Neuron (in vitro differentiated cells): ENCODE measurements around the gene CAST.

Experiments used
- H2AFZ ChIP-seq: one replicate; pipeline ENCODE4 v1.6.1; 2013; ENCODE audit warnings: low read depth, mild to moderate bottlenecking, inconsistent platforms, low read length, moderate library complexity
- H3K27me3 ChIP-seq: one replicate; pipeline ENCODE4 v1.6.1; 2013; ENCODE audit warnings: low read length; ENCODE audit not compliant: insufficient read depth
- H3K36me3 ChIP-seq: one replicate; pipeline ENCODE4 v1.6.1; 2013; ENCODE audit warnings: low read length; ENCODE audit not compliant: insufficient read depth
- H3K4me1 ChIP-seq: one replicate; pipeline ENCODE4 v1.6.1; 2013; ENCODE audit warnings: low read length; ENCODE audit not compliant: insufficient read depth
- H3K4me3 ChIP-seq: 2 replicates; pipeline ENCODE4 v1.5.1; 2013; ENCODE audit warnings: mild to moderate bottlenecking, low read length, moderate library complexity
- H3K9me3 ChIP-seq: one replicate; pipeline ENCODE4 v1.6.1; 2013; ENCODE audit warnings: low read length

Gene CAST

DNA sequence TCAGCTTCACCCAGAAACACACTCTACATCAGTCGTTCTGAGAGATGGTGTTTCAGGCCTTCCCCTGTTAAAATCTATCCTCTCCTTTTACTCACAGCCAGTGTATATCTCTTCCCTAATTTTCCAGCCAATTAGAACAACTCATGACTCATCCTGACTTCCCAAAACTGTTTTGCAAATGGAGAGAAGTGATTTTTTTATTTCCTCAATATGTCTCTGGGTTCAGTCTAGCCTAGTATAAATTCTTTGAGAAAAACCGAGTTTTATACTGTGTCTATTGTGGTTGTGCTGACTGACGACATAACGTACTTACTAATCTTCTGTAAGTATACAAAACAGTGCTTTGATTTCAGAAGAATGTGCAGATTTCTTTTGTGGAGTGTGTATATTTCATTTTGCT lies 28.4 kb upstream of the CAST start:
- no peaks in the 10 kb centered on the region for H3K36me3 ChIP-seq
- H3K4me1 ChIP-seq: peaks cover 2% of the 10 kb centered on the region
- H3K9me3 ChIP-seq: no peaks in the 10 kb centered on the region
- H3K4me3 ChIP-seq: no peak overlapping the region
- no peak overlapping the region for H2AFZ ChIP-seq
- peaks cover 2% of the 10 kb centered on the region for H3K27me3 ChIP-seq

DNA sequence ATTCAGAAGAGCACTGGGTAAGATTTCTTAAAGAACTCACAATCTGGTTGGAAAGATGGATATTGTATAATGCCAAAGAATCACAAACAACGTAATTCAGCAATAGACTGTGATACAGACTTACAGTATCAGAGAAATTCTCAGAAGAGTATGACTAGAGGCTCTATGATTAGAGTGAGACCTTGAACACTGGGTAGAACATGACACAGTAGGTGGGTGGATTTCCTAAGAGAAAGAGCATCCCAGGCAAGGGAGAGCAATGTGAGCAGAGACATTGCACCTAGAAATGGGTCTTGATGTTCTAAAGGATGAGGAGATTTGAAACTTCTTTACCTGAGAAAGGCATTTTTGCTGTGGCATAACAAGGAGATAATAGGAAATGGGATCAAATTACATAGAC lies 27.3 kb upstream of the CAST start:
- H3K4me1 ChIP-seq: peaks cover 2% of the 10 kb centered on the region
- H2AFZ ChIP-seq: no peak overlapping the region
- no peaks in the 10 kb centered on the region for H3K9me3 ChIP-seq
- peaks cover 6% of the 10 kb centered on the region for H3K27me3 ChIP-seq
- no peaks in the 10 kb centered on the region for H3K36me3 ChIP-seq
- H3K4me3 ChIP-seq: no peak overlapping the region

DNA sequence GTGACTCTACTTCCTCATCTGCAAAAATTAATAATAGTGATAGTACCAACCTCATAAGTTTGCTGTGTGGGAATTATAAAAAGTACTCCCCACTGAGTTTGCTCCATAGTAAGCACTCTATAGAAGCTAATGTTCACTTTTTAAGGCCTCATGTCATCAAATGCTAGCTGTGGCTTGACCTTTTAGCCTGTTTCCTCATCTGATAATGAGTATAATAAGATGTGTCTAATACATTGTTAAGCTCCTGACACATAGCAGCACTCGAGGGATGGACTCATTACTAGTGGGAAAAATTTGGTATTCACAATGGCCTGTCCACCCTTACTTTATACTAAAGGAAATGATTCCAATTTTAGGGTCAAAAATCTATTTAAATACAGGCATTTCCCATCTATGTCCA lies 26.1 kb upstream of the CAST start:
- Histone ChIP-seq H3K4me1 (peaks cover 2% of the 10 kb centered on the region), H3K4me3 (no peak overlapping the region), H2AFZ (no peak overlapping the region), H3K27me3 (peaks cover 10% of the 10 kb centered on the region), H3K9me3 (no peaks in the 10 kb centered on the region), H3K36me3 (no peaks in the 10 kb centered on the region)

DNA sequence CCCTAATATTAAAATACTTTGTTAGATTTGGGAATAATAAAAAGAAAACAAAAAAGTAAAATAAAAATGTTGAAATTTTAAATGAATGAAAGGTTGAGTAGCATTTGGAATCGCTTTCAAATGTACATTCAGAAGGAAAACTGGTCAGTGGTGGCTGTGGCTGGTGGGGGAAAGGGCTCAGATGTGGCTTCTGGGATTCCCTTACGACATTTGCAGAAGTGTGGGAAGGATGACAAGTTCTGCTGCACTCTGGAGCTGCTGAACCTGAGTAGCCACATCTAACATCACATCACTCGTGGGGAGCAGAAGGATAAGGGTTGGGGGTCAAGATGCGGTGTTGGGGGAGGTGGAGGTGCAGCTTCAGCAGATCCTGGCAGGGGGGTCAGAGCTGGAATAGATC lies 25.6 kb upstream of the CAST start:
- Histone ChIP-seq H3K9me3 (no peaks in the 10 kb centered on the region), H3K36me3 (no peaks in the 10 kb centered on the region), H2AFZ (no peak overlapping the region), H3K4me1 (peaks cover 2% of the 10 kb centered on the region), H3K4me3 (no peak overlapping the region), H3K27me3 (peaks cover 10% of the 10 kb centered on the region)

DNA sequence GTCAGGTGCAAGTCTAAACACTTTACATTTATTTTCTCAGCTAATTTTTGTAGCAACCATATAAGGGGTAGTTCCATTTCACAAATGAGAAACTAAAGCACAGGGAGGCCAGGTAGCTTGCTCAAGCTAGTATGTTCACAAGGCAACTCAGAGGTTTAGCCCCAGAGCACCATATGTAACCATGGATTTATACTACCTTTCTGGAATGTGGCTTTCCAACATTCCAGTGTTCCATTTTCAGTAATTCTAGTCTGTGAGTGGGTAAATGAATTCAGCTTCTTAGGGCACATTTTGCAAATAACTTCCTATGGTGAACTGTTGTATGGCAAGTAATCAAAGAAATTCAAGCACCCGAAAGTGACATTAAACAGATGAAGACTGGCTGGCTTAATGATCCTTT lies 25.0 kb upstream of the CAST start:
- Histone ChIP-seq H3K4me1 (peaks cover 2% of the 10 kb centered on the region), H3K9me3 (no peaks in the 10 kb centered on the region), H3K36me3 (no peaks in the 10 kb centered on the region), H3K4me3 (no peak overlapping the region), H3K27me3 (peaks cover 10% of the 10 kb centered on the region), H2AFZ (no peak overlapping the region)

DNA sequence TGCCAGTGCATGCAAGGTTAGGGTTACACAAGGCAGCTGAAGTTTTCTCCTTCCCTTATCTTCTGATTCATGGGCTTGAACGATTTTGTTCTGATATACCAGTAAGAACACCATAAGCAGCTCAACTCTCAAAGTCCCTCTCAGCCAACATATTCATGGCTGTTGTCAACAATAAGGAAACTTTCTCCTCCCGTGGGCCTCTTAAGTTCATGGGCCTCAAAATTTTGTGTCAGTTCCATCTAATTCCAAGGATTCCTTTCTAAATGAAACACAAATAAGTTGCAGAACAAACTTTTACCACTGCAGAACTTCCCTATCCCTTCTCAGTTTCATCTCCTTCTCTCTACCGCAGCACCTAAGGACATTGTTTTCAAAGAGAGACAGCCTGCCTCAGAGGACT lies 23.6 kb upstream of the CAST start:
- no peak overlapping the region for H2AFZ ChIP-seq
- no peak overlapping the region for H3K4me3 ChIP-seq
- no peaks in the 10 kb centered on the region for H3K36me3 ChIP-seq
- H3K9me3 ChIP-seq: no peaks in the 10 kb centered on the region
- peaks cover 10% of the 10 kb centered on the region for H3K27me3 ChIP-seq
- H3K4me1 ChIP-seq: peaks cover 2% of the 10 kb centered on the region

DNA sequence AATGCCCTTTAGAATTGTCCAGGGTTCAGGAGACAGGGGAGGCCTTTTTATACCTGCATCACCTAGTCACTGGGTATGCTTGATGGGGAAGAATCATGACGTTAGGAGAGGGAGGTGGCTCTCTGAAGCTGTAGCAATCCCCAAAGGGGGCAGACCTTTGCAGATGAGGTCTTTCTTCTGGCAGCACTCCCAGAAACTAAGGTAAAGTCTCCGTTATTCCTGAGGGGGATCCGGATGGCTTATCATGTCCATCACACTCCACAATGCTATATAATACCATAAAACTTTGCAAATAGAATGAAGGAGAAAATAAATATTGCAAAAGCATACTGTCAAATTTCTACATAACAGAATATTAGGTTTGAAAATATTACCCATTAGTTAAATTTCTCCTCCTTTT lies 21.5 kb upstream of the CAST start:
- Histone ChIP-seq H3K4me3 (no peak overlapping the region), H3K9me3 (no peaks in the 10 kb centered on the region), H3K36me3 (no peaks in the 10 kb centered on the region)

DNA sequence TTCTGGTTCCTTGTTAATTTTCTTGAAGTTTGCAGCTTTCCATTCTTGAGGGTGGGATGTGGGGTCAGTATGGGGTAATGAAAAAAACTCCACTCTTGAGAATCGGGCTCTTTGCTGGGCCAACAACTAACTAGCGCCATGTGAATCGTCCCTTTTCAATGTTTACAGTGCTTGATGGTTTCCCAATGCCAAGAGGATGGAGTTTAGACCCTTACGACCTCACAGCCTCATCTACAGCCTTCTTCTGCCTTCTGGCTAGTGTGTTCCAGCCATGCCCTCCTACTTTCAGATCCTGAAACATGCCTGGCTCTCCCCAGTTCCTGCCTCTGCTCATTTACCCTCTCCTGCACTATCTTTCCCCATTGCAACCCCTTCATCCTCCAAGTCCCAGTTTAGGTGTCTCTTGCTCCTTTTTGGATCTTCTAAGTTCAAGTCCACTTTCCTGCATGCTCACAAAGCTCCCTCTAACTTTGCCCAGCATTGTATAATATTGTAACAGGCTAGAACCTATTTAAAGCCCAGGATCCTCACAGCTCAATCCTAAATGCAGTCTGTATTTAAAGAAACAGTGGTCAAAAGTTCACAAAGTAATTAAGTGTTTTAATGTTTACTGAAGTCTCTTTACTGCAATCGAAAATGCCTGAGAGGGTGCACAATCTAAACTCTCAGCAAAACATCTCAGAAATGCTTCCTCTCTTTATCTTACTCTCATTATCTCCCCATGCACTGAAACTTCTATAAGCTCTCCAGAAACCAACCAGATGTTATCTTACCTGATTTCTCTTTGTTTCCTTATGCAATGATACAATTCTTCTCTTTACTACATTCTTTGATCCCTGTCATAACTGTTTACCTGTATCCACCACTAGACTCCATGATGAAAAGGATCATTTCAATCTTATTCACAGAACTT lies 20.6 kb upstream of the CAST start:
- no peaks in the 10 kb centered on the region for H3K4me1 ChIP-seq
- no peaks in the 10 kb centered on the region for H3K36me3 ChIP-seq
- H3K9me3 ChIP-seq: no peaks in the 10 kb centered on the region
- H3K27me3 ChIP-seq: peaks cover 8% of the 10 kb centered on the region
- H3K4me3 ChIP-seq: no peak overlapping the region
- no peak overlapping the region for H2AFZ ChIP-seq

More for the DNA sequence above, 21.5 kb upstream of the CAST start:
- Histone ChIP-seq H3K4me1 (peaks cover 2% of the 10 kb centered on the region), H3K27me3 (peaks cover 8% of the 10 kb centered on the region), H2AFZ (no peak overlapping the region)

DNA sequence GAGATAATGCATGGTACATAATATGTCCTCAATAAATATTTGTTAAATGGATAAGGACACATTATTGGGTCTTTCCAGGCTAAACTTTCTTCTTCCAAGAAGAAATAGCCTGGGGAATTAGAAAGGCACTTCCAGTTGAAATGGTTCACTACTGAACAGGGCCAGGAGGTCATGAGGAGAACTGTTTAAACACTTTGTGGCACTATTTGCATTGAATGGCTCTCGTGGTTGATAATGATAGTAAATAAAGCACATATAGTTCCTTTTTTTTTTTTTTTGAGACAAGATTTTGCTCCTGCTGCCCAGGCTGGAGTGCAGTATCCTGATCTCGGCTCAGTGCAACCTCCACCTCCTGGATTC lies 19.9 kb upstream of the CAST start:
- Histone ChIP-seq H2AFZ (no peak overlapping the region), H3K9me3 (no peaks in the 10 kb centered on the region), H3K27me3 (peaks cover 8% of the 10 kb centered on the region), H3K4me3 (no peak overlapping the region), H3K36me3 (no peaks in the 10 kb centered on the region), H3K4me1 (no peaks in the 10 kb centered on the region)

DNA sequence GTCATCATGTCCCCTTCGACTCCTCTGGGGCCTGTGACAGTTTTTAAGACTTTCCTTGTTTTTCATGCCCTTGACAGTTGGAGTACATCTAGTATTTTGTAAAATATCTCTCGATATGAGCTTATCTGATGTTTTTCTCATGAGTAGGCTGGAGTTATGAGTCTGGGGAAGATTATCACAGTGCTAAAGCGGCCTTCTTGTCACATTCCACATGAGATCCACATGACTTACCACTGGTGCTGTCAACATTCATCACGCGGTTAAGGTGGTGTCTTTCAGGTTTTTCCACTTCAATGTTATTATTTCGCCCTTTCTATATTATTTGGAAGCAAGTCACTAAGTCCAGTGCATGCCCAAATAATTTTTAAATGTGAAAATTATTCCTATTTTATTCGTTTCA lies 17.1 kb upstream of the CAST start:
- Histone ChIP-seq H3K9me3 (no peaks in the 10 kb centered on the region), H3K4me1 (peaks cover 15% of the 10 kb centered on the region), H3K4me3 (no peak overlapping the region), H3K36me3 (no peaks in the 10 kb centered on the region), H2AFZ (no peak overlapping the region), H3K27me3 (peaks cover 2% of the 10 kb centered on the region)

DNA sequence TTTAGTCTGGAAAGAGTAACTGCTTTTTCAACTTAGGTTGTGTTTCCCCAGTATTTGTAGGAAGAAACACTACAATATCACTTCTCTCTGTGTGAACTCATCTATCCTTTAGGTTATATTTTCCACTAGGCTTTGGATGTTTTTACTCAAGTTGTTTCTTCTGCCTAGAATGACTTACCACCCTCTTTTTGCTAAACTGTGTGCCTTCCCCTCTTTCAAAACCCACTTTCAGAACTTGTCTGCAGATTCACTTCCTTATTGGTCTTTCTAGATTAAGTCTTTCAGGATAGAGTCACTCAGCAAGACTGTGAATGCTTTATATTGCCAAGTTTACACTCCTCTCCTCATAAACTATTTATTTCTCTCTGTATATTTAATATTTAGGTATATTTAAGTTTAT lies 14.2 kb upstream of the CAST start:
- Histone ChIP-seq H3K4me3 (no peak overlapping the region), H3K9me3 (no peaks in the 10 kb centered on the region), H2AFZ (no peak overlapping the region), H3K36me3 (no peaks in the 10 kb centered on the region), H3K27me3 (no peaks in the 10 kb centered on the region), H3K4me1 (peaks cover 17% of the 10 kb centered on the region)

DNA sequence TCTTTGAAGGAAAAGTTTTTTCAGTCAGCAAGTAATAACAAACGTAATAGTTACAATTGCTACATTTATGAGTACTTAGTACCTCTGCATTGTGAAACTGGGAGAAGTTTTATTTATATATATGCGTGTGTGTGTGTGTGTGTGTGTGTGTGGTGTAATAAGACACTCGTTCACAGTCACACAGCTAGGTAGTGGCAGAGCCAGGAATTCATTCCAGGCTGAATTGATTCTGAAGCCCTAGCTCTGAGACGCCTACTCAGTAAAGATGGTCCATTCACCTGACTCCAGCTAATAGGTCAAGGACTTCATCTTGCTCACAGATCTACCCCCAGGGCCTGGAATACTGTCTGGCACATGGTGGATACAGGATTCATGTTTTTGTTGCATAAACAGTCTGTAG lies 13.6 kb upstream of the CAST start:
- H3K4me1 ChIP-seq: peaks cover 17% of the 10 kb centered on the region
- H3K4me3 ChIP-seq: no peak overlapping the region
- H3K9me3 ChIP-seq: no peaks in the 10 kb centered on the region
- no peaks in the 10 kb centered on the region for H3K27me3 ChIP-seq
- no peak overlapping the region for H2AFZ ChIP-seq
- no peaks in the 10 kb centered on the region for H3K36me3 ChIP-seq

DNA sequence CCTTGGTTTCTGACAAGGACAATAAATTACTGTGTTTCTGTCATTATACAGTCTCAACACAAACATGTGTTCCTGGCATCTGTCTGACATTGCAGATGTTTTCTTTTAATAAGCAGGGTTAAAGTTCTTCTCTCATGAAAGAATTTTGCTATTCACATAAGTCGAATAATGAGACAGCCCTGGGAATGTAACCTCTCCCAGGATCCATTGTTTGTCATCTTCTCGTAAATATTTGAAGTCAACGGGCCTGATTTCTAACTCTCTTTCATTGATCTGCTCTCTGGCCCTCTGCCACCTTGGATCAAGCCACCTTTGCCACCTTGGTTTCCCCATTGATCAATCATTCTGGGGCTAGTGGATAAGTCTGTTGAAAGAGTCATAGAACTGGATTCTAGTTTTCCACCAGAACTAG lies 12.9 kb upstream of the CAST start:
- Histone ChIP-seq H3K9me3 (no peaks in the 10 kb centered on the region), H3K36me3 (no peaks in the 10 kb centered on the region), H2AFZ (no peak overlapping the region), H3K4me3 (no peak overlapping the region), H3K4me1 (peaks cover 17% of the 10 kb centered on the region), H3K27me3 (no peaks in the 10 kb centered on the region)
